Stimulated activated CD4-positive, alpha-beta T cell treated with anti-CD3 and anti-CD28 coated beads, Interleukin-2, amount 100 ng/mL, for 4 hours (primary cell): ENCODE measurements around the gene FBXW12.
A peak's percentile ranks its signal among the peaks of the same experiment; 100 is the strongest.

ENCODE experiments used
- DNase-seq: peaks from one replicate; pipeline ENCODE4 v3.0.0-alpha.2; 2020; ENCODE audit warnings: low read depth

FBXW12 gene

DNA sequence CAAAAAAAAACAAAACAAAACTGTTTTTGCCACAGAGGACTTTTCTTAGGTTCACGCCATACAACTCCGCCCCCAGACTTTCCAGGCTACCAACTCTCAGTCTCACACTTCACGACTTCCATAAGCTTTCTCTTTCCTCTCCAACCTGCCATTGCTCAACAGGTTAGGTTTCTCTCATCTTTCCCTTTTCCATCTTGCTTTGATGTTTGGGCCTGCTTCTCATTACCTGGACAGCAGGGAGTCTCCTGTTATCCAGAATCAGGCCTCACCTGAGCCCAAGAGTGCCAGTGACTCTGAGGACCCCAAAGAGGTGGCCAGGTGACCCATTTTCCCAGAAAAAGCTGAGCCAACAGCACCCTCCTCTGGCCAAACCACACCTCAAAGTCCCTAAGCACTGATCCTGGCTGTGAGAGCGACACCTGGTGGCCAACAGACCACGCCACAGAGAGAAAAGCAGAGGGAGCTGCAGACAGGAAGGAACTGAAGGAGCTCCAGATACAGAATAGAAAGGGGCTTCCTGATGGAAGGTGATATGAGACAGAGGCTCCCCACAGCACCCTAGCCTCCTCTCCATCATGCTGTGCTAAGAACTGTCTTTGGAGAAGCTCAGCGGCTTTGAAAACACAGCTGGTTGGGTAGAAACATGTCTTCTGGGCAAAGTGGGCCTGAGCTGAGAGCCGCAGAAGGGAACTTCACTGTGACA is 63.9 kb downstream of the FBXW12 start:
- peak; percentile 78 for DNase-seq

DNA sequence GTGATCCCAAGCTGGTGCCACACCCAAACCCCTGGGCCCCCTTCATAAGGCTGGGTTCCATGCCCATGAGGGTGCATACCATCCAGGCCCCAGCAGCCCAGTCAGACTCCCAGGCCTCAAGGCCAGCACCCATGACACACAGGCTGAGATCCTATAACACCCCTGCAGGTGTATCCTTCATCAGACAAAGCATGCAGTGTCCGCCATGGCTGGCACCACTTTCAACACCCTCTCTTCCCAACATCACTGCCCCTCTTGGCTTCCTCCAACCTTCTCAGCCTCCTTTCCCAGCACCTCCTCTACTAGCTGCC is 64.4 kb downstream of the FBXW12 start:
- no peak for DNase-seq

DNA sequence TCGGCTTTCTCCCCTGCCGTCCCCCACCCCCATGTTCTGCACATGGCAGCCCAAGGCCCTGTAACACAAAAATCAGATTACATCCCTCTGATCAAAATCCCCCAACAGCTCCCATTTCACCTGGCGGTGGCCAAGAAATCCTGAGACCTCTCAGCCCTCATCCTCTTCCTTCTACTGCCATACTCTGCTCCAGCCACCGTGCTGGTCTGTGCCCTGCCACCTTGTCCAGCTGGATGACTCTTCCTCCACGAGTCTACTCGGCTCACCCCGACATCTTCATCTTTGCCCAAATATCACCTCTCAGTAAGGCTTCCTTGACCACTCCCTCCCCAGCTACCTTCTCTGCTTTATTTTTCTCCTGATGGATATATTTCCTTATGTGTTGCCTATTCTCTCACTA is 64.8 kb downstream of the FBXW12 start:
- no peak for DNase-seq

DNA sequence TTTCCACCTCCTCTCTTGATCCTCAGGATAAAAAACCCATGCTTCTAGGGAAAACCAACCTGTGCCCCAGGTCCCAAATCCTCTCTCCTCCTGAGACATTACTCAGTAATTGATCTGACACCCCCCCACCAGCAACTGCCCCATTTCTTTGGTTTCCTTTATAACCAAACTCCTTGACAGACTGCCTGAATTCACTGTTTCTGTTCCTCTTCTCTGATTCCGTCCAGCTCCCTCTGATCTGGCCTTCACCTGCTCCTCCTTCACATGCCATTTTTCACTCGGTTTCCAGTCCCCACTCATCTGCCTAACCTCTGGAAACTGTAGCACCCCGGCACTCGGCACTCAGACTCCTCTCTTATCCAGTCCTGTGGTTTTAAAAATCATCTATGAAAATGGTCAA is 65.8 kb downstream of the FBXW12 start:
- DNase-seq = no peak

DNA sequence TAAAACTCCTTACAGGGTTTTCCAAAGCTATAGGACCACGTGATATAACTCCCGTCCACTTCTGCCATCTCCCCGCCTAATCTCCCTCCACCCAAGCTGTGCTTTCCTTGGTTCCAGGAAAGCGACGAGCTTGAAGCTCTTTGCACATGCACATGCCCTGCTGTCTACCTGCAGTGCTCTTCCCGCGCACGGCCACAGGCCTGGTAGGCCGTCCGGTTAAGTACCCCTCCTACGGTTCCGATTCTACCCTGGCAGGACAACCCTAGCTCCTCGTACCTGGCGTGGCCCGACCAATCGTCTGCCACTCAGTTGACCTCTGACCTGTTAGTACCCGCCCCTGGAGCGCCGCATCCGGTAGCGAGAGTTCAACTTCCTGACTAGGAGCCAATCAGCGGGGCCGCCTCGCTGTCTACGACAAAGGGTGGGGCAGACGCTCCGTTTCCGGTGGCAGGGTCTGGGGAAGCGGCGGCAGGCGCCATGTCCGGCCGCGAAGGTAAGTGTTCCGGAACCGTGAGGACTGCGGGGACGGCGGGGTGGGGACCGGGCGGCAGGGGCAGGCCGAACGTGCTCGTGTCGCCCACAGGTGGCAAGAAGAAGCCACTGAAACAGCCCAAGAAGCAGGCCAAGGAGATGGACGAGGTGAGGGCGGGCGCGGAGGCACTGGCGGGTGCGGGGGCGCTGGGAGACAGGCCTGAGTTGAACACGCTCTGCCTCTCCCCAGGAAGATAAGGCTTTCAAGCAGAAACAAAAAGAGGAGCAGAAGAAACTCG is 68.0 kb downstream of the FBXW12 start, which contains the start of the genes CCDC51 and TMA7:
CCDC51 (minus strand) TSS at position 300 of the 770 bp plus-strand sequence. CDS start 4,991 bp downstream, outside the sequence.
TMA7 (plus strand) TSS at position 438 of the 770 bp plus-strand sequence; CDS start at position 478, 40 bp downstream.
- DNase-seq = peak; percentile 97

DNA sequence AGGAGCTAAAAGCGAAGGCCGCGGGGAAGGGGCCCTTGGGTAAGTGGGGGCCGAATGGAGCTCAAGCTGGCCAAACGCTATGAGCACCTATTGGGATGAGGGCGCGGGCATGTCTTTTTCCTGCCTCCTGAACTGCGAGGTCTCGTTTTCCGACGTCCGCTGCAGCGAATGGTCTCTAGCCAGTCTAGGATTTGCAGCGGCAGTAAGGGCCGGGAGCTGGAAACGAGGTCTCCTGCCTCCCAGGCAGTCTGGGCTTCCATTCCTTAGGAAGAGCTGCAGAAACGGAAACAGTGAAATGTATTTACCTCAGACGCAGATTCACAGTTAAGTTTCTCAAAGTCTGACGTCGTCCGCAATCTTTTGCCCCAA is 68.6 kb downstream of the FBXW12 start:
- DNase-seq = no peak

DNA sequence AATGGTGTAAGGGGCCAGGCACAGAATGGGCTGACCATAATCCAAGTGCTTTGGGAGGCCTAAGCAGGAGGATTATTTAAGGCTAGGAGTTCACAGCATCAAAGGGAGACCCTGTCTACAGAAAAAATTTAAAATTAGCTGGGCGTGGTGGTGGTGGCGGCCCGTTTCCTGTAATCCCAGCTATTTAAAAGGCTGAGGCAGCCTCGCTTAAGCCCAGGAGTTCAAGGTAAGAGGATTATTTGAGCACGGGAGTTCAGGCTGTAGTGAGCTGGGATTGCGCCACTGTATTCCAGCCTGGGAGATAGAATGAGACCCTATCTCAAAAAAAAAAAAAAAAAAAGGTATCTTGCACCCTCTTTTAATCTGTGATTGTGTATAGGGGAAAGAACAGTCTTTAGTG is 69.9 kb downstream of the FBXW12 start:
- DNase-seq = no peak
